Measurements from ENCODE around the gene MAGI1. TPM values are rescaled to one million over a fixed set of nuclear protein-coding genes. Genes with fewer than 3 reads are reported as not detected.

Gene MAGI1
- total RNA-seq, 4 donors from 2014 or later: 42.4 to 71.6 (median 50.2) TPM

GRCh38 chr3:65532749-65533148 lies 506.0 kb downstream of the MAGI1 start:
- intact Hi-C loops (cut with DNase I; ENCODE audit: low total_unique reads): no loop called here
- TF ChIP-seq, protein P1, sequence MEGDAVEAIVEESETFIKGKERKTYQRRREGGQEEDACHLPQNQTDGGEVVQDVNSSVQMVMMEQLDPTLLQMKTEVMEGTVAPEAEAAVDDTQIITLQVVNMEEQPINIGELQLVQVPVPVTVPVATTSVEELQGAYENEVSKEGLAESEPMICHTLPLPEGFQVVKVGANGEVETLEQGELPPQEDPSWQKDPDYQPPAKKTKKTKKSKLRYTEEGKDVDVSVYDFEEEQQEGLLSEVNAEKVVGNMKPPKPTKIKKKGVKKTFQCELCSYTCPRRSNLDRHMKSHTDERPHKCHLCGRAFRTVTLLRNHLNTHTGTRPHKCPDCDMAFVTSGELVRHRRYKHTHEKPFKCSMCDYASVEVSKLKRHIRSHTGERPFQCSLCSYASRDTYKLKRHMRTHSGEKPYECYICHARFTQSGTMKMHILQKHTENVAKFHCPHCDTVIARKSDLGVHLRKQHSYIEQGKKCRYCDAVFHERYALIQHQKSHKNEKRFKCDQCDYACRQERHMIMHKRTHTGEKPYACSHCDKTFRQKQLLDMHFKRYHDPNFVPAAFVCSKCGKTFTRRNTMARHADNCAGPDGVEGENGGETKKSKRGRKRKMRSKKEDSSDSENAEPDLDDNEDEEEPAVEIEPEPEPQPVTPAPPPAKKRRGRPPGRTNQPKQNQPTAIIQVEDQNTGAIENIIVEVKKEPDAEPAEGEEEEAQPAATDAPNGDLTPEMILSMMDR (IDR thresholded peaks at IDR 0.05): no peak
- no peak for TF ChIP-seq POLR2A (IDR thresholded peaks at IDR 0.05)
- DNase-seq (ENCODE audit: low spot score in 2 of 2): no peak
- no peak overlapping the region for H3K4me3 ChIP-seq (ENCODE audit: low read depth, poor library complexity, severe bottlenecking)
- WGBS, 2 donors: 95% methylated on average over 6 of the region's 6 CpGs

GRCh38 chr3:65532215-65532614 lies 506.5 kb downstream of the MAGI1 start:
- TF ChIP-seq, protein P1 (IDR thresholded peaks at IDR 0.05): no peak
- TF ChIP-seq POLR2A (IDR thresholded peaks at IDR 0.05): no peak
- DNase-seq (ENCODE audit: low spot score in 2 of 2): no peak
- no peak overlapping the region for H3K4me3 ChIP-seq (ENCODE audit: low read depth, poor library complexity, severe bottlenecking)
- 87% methylated on average over 4 of the region's 4 CpGs for WGBS, 2 donors
- intact Hi-C loops (cut with DNase I; ENCODE audit: low total_unique reads): no loop called here

DNA sequence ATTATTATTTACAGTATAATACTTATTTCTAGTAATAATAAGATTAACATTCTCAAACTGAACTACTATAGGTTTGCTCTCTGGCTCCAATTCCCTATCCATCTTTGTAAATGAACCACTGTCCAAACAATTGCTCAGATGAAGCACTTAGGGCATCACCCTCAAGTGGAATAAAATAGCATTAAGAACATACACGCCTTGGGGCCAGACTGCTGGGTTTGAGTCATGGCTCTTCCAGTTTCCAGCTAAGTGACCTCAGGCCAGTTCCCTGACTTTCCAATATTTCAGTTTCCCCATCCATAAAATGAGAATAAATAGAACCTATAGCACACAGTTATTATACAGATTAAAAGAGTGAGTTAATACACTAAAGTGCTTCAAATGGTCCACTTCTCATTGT lies 507.2 kb downstream of the MAGI1 start:
- DNase-seq (ENCODE audit: low spot score in 2 of 2): no peak
- WGBS, 2 donors: 78 to 97% methylated on average over 1 of the region's 1 CpG
- no peak overlapping the region for H3K4me3 ChIP-seq (ENCODE audit: low read depth, poor library complexity, severe bottlenecking)
- TF ChIP-seq POLR2A (IDR thresholded peaks at IDR 0.05): no peak
- intact Hi-C loops (cut with DNase I; ENCODE audit: low total_unique reads): no loop called here

GRCh38 chr3:65526656-65527055 lies 512.1 kb downstream of the MAGI1 start:
- DNase-seq (ENCODE audit: low spot score in 2 of 2): no peak
- no peak for TF ChIP-seq POLR2A (IDR thresholded peaks at IDR 0.05)
- TF ChIP-seq, protein P1 (IDR thresholded peaks at IDR 0.05): no peak
- WGBS, 2 donors: 86 to 88% methylated on average over 3 of the region's 3 CpGs
- intact Hi-C loops (cut with DNase I; ENCODE audit: low total_unique reads): no loop called here
- H3K4me3 ChIP-seq (ENCODE audit: low read depth, poor library complexity, severe bottlenecking): no peak overlapping the region

- H3K4me3 ChIP-seq (ENCODE audit: low read depth, poor library complexity, severe bottlenecking): no peak overlapping the region
- WGBS, 2 donors: 79 to 82% methylated on average over 4 of the region's 4 CpGs
- TF ChIP-seq, protein P1 (IDR thresholded peaks at IDR 0.05): no peak
- TF ChIP-seq POLR2A (IDR thresholded peaks at IDR 0.05): no peak
- DNase-seq (ENCODE audit: low spot score in 2 of 2): no peak
- intact Hi-C loops (cut with DNase I; ENCODE audit: low total_unique reads): no loop called here
These were observed 514.1 kb downstream of the MAGI1 start for GRCh38 chr3:65524584-65524983.

DNA sequence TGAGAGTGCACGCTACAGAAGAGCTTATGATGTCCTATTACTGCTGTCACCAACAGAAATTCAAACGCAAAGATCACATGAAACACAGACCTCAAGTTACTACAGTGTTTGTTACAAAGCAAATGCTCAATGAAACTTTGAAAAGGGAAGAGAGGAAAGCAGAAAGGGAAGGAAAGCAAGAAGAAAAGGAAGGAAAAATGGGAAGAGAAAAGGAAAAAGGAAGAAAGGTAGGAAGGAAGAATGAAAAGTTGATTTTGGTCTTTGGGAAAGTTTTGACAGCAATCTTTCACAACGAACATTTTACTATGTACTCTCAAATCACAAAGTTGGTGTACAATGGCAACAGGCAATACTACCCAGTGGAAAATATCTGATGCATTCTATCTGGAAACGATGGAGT lies 514.8 kb downstream of the MAGI1 start:
- intact Hi-C loops (cut with DNase I; ENCODE audit: low total_unique reads): no loop called here
- TF ChIP-seq, protein P1 (IDR thresholded peaks at IDR 0.05): no peak
- no peak for TF ChIP-seq POLR2A (IDR thresholded peaks at IDR 0.05)
- WGBS, 2 donors: 82 to 86% methylated on average over 4 of the region's 4 CpGs
- DNase-seq (ENCODE audit: low spot score in 2 of 2): no peak
- no peak overlapping the region for H3K4me3 ChIP-seq (ENCODE audit: low read depth, poor library complexity, severe bottlenecking)

Measured in lower leg skin (tissue), 4 donors.